Uterus (tissue), 4 donors: Measurements from ENCODE around the gene IKZF4. TPM values are rescaled to one million over a fixed set of nuclear protein-coding genes. Genes with fewer than 3 reads are reported as not detected.
A peak's percentile ranks its signal among the peaks of the same experiment; 100 is the strongest.
"Not testable (repeated sequence)": the region's sequence is repeated elsewhere in the genome, so short reads cannot be mapped to it uniquely, and the experiment has no call there.

ENCODE experiments used
- DNase-seq, 2 donors: peaks; one replicate each; pipeline ENCODE4 v3.0.0-alpha.2; 2019 to 2020
- H3K27ac ChIP-seq, 2 donors: fragments of 200-600 bp; sonication (generic); 1 replicate in 1 of 2; 2 replicates in 1 of 2; pipeline ENCODE4 v1.5.1; 2016 to 2018
- H3K27me3 ChIP-seq, 2 donors: fragments of 200-600 bp; sonication (generic); one replicate each; pipeline ENCODE4 v1.5.1; 2018 to 2019; ENCODE audit warnings: control low read depth in 1 of 2
- H3K36me3 ChIP-seq, 2 donors: fragments of 200-600 bp; sonication (generic); one replicate each; pipeline ENCODE4 v1.5.1; 2019; ENCODE audit warnings: control low read depth in 1 of 2
- H3K4me1 ChIP-seq, 2 donors: fragments of 200-600 bp; sonication (generic); one replicate each; pipeline ENCODE4 v1.5.1; 2018 to 2019; ENCODE audit warnings: control low read depth in 1 of 2
- H3K4me3 ChIP-seq, 2 donors: fragments of 200-600 bp; sonication (generic); 1 replicate in 1 of 2; 2 replicates in 1 of 2; pipeline ENCODE4 v1.5.1; 2018 to 2019; ENCODE audit warnings: mild to moderate bottlenecking in 1 of 2
- H3K9me3 ChIP-seq, 2 donors: fragments of 200-600 bp; sonication (generic); one replicate each; pipeline ENCODE4 v1.5.1; 2019; ENCODE audit warnings: control low read depth in 1 of 2
- POLR2A ChIP-seq, 2 donors: fragments of 450-650 bp; IDR thresholded peaks; one replicate each; pipeline ENCODE4 v1.6.1; 2016; ENCODE audit warnings: antibody characterized with exemption in 2 of 2, mild to moderate bottlenecking in 1 of 2, moderate library complexity in 1 of 2
- intact Hi-C: fragments of 100-400 bp; cut with DNase I; formaldehyde crosslinking; loops from one replicate; pipeline ENCODE4 v1.15.1; 2023; ENCODE audit warnings: low total_unique reads
- total RNA-seq, 4 donors: library from RNA; depleted of rRNA in 3 of 4; stranded (reverse); fragments of >200 nt in 3 of 4; gene quantifications; one replicate each; pipeline versions ENCODE4 v1.1.0 to v1.2.4, GENCODE V29; 2014 to 2023
- TF ChIP-seq, protein P1 (sequence below), 4 experiments: fragments of 200-600 bp in 2 of 4; fragments of 450-650 bp in 2 of 4; sonication (generic) in 2 of 4; IDR thresholded peaks; one replicate each; pipeline ENCODE4 v1.5.1; 2016 to 2019; ENCODE audit warnings: antibody characterized with exemption in 4 of 4, mild to moderate bottlenecking in 2 of 4, moderate library complexity in 1 of 4
- donor health status: DM: yes; HTN: yes; CAD: no.

IKZF4 gene
- total RNA-seq, 4 donors from 2014 or later: 4.4 to 19.4 (median 5.6) TPM; not detected in 1

DNA sequence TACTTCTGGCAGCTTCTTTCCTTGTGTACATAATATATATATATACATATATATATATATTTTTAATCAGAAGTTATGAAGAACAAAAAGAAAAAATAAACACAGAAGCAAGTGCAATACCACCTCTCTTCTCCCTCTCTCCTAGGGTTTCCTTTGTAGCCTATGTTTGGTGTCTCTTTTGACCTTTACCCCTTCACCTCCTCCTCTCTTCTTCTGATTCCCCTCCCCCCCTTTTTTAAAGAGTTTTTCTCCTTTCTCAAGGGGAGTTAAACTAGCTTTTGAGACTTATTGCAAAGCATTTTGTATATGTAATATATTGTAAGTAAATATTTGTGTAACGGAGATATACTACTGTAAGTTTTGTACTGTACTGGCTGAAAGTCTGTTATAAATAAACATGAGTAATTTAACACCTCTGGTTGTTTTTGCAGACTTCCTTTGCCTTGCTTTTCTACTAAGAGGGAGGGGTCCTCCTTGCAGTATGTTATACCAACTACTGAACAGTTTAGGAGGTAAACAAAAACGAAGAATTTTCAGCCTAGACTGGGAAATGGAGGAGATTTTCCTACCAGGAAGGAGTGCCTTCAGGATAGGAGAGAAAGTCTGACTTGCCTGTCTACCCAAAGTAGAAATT, 17.3 kb downstream of the IKZF4 start:
- DNase-seq: no peak
- intact Hi-C loops: no loop called here
- TF ChIP-seq POLR2A (IDR thresholded peaks at IDR 0.05): no peak
- TF ChIP-seq, protein P1, sequence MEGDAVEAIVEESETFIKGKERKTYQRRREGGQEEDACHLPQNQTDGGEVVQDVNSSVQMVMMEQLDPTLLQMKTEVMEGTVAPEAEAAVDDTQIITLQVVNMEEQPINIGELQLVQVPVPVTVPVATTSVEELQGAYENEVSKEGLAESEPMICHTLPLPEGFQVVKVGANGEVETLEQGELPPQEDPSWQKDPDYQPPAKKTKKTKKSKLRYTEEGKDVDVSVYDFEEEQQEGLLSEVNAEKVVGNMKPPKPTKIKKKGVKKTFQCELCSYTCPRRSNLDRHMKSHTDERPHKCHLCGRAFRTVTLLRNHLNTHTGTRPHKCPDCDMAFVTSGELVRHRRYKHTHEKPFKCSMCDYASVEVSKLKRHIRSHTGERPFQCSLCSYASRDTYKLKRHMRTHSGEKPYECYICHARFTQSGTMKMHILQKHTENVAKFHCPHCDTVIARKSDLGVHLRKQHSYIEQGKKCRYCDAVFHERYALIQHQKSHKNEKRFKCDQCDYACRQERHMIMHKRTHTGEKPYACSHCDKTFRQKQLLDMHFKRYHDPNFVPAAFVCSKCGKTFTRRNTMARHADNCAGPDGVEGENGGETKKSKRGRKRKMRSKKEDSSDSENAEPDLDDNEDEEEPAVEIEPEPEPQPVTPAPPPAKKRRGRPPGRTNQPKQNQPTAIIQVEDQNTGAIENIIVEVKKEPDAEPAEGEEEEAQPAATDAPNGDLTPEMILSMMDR (IDR thresholded peaks at IDR 0.05): no peak
- Histone ChIP-seq H3K27ac (no peak overlapping the region), H3K36me3 (no peaks in the 10 kb centered on the region), H3K4me1 (peaks cover 0 to 6% of the 10 kb centered on the region in 2 donors), H3K9me3 (no peaks in the 10 kb centered on the region), H3K27me3 (no peaks in the 10 kb centered on the region), H3K4me3 (no peak overlapping the region)

DNA sequence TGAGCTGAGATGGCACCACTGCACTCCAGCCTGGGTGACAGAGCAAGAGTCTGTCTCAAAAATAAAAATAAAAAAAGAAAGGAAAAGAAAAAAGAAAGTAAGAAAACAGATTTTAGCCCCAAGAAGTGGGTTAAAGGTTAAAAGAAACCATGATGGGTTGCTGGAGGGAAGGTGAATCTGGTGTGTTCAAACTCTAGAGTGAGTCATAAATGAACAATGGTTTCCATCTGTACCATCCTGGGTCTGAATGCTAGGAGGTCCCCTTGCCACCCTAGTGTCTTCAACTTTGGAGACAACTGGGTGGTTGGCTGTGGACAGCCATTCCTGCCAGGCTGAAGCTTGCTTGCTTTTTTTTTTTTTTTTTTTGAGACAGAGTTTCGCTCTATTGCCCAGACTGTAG, 19.3 kb downstream of the IKZF4 start:
- intact Hi-C loops: loop anchor here (10.0 kb wide), 1 partner anchor 45 kb away; the partner anchor contains the start of gene SUOX
- DNase-seq: no peak
- TF ChIP-seq, protein P1 (IDR thresholded peaks at IDR 0.05): no peak
- no peak for TF ChIP-seq POLR2A (IDR thresholded peaks at IDR 0.05)
- no peaks in the 10 kb centered on the region for H3K36me3 ChIP-seq
- H3K4me3 ChIP-seq: no peak overlapping the region
- H3K27ac ChIP-seq: no peak overlapping the region
- H3K4me1 ChIP-seq: peaks cover 0 to 14% of the 10 kb centered on the region in 2 donors
- no peaks in the 10 kb centered on the region for H3K9me3 ChIP-seq
- no peaks in the 10 kb centered on the region for H3K27me3 ChIP-seq

DNA sequence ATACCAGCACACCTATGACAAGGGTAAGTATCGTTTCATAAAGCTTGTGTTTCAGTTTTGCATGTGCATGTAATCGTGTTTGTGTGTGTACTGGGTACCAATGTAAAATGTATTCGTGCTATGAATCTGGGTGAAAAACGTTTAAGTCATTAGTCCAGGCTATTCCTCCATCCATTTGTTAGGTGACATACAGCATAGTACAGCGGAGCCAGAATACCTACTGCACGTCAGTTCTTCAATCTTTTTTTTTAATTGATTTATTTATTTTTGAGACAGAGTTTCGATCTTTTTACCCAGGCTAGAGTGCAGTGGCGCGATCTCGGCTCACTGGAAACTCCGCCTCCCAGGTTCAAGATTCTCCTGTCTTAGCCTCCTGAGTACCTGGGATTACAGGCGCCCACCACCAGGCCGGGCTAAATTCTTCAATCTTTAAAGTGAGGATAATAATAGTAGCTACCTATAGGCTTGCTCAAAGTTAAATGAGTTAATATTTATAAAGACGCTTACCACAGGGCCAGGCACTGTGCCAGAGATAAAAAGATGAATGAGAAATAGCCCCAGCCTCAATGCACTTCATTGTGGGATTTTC, 20.2 kb downstream of the IKZF4 start:
- intact Hi-C loops: loop anchor here (10.0 kb wide), 1 partner anchor 46 kb away; the partner anchor contains the start of gene SUOX
- no peaks in the 10 kb centered on the region for H3K27me3 ChIP-seq
- no peaks in the 10 kb centered on the region for H3K9me3 ChIP-seq
- no peak for TF ChIP-seq POLR2A (IDR thresholded peaks at IDR 0.05)
- TF ChIP-seq, protein P1 (IDR thresholded peaks at IDR 0.05): no peak
- no peaks in the 10 kb centered on the region for H3K36me3 ChIP-seq
- DNase-seq: peak in 1 of 2 donors; percentile 24
- H3K4me1 ChIP-seq: peaks cover 0 to 14% of the 10 kb centered on the region in 2 donors
- H3K4me3 ChIP-seq: peak overlapping the region; percentile 72 to 79
- peak overlapping the region; percentile 91 to 92 for H3K27ac ChIP-seq

DNA sequence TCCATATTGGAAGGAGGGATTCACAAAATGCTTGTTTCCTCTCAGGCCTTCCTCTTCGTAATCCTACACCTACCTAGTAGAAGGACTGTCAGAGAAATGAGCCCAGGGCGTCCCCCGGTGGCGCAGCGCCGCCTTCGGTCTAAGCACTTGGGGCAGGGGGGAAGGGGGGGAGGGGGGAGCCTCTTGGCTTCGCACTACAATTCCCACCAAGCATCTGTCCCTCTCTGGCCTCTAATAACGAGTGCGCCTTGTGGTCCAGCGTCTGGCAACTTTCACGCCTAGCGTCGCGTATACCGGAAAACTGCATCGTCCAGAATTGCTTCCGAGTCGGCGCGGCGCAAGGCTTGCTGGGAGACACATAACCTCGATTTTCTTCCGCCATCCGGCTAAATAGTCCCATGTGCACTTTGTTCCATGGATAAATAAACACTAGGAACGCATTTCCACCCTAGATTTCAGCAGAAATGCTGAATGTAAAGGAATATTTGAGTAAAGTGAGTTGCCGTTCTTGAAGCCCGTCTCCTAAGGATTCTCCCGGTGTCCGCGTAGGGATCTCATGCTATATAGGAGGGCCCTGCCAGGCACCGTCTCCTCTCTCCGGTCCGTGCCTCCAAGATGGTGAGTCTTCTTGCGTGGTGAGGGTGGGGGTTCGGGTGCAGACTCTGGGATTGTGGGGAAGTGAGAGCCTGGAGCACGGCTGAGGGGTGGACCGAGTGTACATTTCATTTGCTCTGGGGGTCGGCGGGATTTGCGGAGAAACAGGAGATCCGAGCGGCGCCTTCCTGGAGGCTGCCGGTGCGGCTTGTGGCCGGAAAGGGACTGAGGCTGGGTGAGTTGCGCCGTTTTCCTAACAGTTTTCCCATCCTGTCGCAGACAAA, 20.9 kb downstream of the IKZF4 start, which contains the start of gene RPS26:
RPS26 (plus strand) TSS at position 367 of the 878 bp plus-strand sequence; CDS start at position 616, 249 bp downstream.
- Histone ChIP-seq H3K36me3 (no peaks in the 10 kb centered on the region), H3K27ac (peak within 1 kb of the TSS; percentile 91 to 92), H3K4me1 (peaks cover 0 to 14% of the 10 kb centered on the region in 2 donors), H3K4me3 (peak within 1 kb of the TSS; percentile 72 to 79), H3K9me3 (no peaks in the 10 kb centered on the region), H3K27me3 (no peaks in the 10 kb centered on the region)
- TF ChIP-seq, protein P1 (IDR thresholded peaks at IDR 0.05): peak in 3 of 4 experiments; percentile 19 to 66 (median 57)
- TF ChIP-seq POLR2A (IDR thresholded peaks at IDR 0.05): peak; percentile 23 to 73
- intact Hi-C loops: loop anchor here (10.0 kb wide), 1 partner anchor 47 kb away; the partner anchor contains the start of gene SUOX
- DNase-seq: peak; percentile 96 to 97

DNA sequence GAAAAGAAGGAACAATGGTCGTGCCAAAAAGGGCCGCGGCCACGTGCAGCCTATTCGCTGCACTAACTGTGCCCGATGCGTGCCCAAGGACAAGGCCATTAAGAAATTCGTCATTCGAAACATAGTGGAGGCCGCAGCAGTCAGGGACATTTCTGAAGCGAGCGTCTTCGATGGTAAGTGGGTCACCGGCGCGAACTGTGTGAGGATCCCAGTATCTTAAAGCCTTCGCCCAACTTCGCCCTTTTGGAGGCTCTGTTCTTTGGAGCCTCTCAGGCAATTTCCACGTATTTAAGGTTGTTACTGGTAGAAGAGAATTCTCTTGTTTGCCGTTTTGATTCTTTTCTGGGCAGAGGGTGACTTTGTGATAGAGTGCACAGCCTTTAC, 21.6 kb downstream of the IKZF4 start:
- Histone ChIP-seq H3K4me1 (peaks cover 0 to 14% of the 10 kb centered on the region in 2 donors), H3K4me3 (peak overlapping the region; percentile 72 to 79), H3K27ac (peak overlapping the region; percentile 91 to 92)
- intact Hi-C loops: loop anchor here (10.0 kb wide), 1 partner anchor 48 kb away; the partner anchor contains the start of gene SUOX
- not testable (repeated sequence) for H3K27me3 ChIP-seq, H3K9me3 ChIP-seq, H3K36me3 ChIP-seq, DNase-seq
